HG03521 (cell line): ENCODE results near the gene GLG1.
"Not testable (repeated sequence)": the region's sequence is repeated elsewhere in the genome, so short reads cannot be mapped to it uniquely, and the experiment has no call there.

Source experiments
- ATAC-seq: cut with Tn5 transposase; IDR thresholded peaks from one replicate; pipeline ENCODE4 v1.9.1; 2021; ENCODE audit warnings: mild to moderate bottlenecking, moderate library complexity; ENCODE audit not compliant: unreplicated experiment

The GLG1 gene

GRCh38 chr16:74413485-74413884, 193.4 kb downstream of the GLG1 start:
- ATAC-seq: not testable (repeated sequence)

- ATAC-seq: not testable (repeated sequence)
Measured at GRCh38 chr16:74412775-74413390, 194.0 kb downstream of the GLG1 start.

GRCh38 chr16:74412138-74412774, 194.7 kb downstream of the GLG1 start:
- ATAC-seq: not testable (repeated sequence)

GRCh38 chr16:74410981-74411380, 195.9 kb downstream of the GLG1 start:
- ATAC-seq: not testable (repeated sequence)

- not testable (repeated sequence) for ATAC-seq
Measured at GRCh38 chr16:74410057-74410957, 196.6 kb downstream of the GLG1 start.

GRCh38 chr16:74409185-74409981, 197.5 kb downstream of the GLG1 start:
- ATAC-seq: not testable (repeated sequence)

GRCh38 chr16:74407362-74407705, 199.6 kb downstream of the GLG1 start:
- ATAC-seq: not testable (repeated sequence)

- not testable (repeated sequence) for ATAC-seq
Measured at GRCh38 chr16:74406600-74407361, 200.1 kb downstream of the GLG1 start.

- ATAC-seq: not testable (repeated sequence)
Measured at GRCh38 chr16:74404148-74404933, 202.6 kb downstream of the GLG1 start.

GRCh38 chr16:74400238-74400637, 206.7 kb downstream of the GLG1 start:
- ATAC-seq: not testable (repeated sequence)

- ATAC-seq: not testable (repeated sequence)
Measured at GRCh38 chr16:74398212-74398895, 208.6 kb downstream of the GLG1 start.
